Measurements from ENCODE around the gene SLC22A14. TPM values are rescaled to one million over a fixed set of nuclear protein-coding genes. Genes with fewer than 3 reads are reported as not detected.
A peak's percentile ranks its signal among the peaks of the same experiment; 100 is the strongest.

The SLC22A14 gene
- total RNA-seq, 6 donors from 2014 or later = 0.30 to 1.6 TPM; not detected in 4

DNA sequence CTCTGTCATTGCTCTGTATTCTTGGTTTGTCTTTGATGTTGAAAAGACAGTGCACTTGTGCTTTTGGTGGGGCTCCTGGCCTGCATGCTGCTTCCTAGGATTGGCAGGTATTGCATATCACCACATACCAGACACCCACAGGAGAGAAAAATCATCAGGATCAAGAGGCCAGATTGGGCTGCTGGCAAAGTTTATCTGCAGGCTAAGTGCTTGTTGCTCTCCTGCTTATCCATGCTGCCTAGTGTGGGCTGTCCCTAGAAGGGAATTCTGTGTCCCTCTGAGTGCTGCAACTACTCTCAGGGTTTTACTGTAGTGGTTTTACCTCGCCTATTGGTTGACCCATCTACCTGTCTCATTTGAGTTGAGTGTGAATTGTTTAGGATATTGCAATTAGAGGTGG is 17.3 kb upstream of the SLC22A14 start:
- DNase-seq = no peak
- H3K4me1 ChIP-seq = no peaks in the 10 kb centered on the region
- H3K9me3 ChIP-seq = no peaks in the 10 kb centered on the region
- no peaks in the 10 kb centered on the region for H3K27me3 ChIP-seq
- ATAC-seq (ENCODE audit: low FRiP score in 2 of 2) = no peak
- H3K36me3 ChIP-seq = no peaks in the 10 kb centered on the region
- WGBS, 2 donors = 72 to 100% methylated on average over 1 of the region's 1 CpG
- H3K27ac ChIP-seq = no peak overlapping the region
- TF ChIP-seq, protein P1, sequence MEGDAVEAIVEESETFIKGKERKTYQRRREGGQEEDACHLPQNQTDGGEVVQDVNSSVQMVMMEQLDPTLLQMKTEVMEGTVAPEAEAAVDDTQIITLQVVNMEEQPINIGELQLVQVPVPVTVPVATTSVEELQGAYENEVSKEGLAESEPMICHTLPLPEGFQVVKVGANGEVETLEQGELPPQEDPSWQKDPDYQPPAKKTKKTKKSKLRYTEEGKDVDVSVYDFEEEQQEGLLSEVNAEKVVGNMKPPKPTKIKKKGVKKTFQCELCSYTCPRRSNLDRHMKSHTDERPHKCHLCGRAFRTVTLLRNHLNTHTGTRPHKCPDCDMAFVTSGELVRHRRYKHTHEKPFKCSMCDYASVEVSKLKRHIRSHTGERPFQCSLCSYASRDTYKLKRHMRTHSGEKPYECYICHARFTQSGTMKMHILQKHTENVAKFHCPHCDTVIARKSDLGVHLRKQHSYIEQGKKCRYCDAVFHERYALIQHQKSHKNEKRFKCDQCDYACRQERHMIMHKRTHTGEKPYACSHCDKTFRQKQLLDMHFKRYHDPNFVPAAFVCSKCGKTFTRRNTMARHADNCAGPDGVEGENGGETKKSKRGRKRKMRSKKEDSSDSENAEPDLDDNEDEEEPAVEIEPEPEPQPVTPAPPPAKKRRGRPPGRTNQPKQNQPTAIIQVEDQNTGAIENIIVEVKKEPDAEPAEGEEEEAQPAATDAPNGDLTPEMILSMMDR (IDR thresholded peaks at IDR 0.05) = no peak
- TF ChIP-seq POLR2AphosphoS5 (IDR thresholded peaks at IDR 0.05) (no peak), POLR2A (IDR thresholded peaks at IDR 0.05) (no peak), EP300 (IDR thresholded peaks at IDR 0.05) (no peak)
- H3K4me3 ChIP-seq = no peak overlapping the region

DNA sequence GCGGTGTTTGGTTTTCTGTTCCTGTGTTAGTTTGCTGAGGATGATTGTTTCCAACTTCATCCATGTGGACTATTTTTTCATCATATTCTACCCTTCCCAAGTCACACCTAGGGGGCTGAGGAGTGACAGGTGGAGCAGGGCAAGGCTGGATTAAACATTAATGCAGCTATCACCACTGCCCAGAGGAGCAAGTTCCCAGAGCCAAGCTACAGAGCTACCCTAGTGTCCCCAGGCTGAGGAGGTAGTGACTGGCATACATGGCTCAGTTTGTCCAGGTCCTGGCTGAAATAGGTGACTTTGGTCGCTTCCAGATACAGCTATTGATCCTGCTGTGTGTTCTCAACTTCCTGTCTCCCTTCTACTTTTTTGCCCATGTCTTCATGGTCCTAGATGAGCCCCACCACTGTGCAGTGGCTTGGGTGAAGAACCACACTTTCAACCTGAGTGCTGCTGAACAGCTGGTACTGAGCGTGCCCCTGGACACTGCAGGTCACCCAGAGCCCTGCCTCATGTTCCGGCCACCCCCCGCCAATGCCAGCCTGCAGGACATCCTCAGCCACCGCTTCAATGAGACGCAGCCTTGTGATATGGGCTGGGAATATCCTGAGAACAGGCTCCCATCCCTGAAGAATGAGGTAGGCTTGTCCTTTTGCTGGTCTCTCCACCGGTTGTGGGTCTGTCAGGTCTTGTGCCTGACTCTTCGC is 16.3 kb upstream of the SLC22A14 start, which contains the start of gene SLC22A13:
Gene SLC22A13, plus strand, starts transcription at position 209 of the 704 bp plus-strand sequence. Its CDS starts 49 bp downstream, at position 258.
- H3K4me3 ChIP-seq = no peak within 1 kb of the TSS
- no peaks in the 10 kb centered on the region for H3K4me1 ChIP-seq
- no peaks in the 10 kb centered on the region for H3K36me3 ChIP-seq
- H3K27ac ChIP-seq = no peak within 1 kb of the TSS
- ATAC-seq (ENCODE audit: low FRiP score in 2 of 2) (no peak), DNase-seq (no peak)
- 94 to 96% methylated on average over 9 of the region's 9 CpGs for WGBS, 2 donors
- H3K27me3 ChIP-seq = no peaks in the 10 kb centered on the region
- H3K9me3 ChIP-seq = no peaks in the 10 kb centered on the region
- TF ChIP-seq POLR2AphosphoS5 (IDR thresholded peaks at IDR 0.05) (no peak), POLR2A (IDR thresholded peaks at IDR 0.05) (no peak), EP300 (IDR thresholded peaks at IDR 0.05) (no peak)
- TF ChIP-seq, protein P1 (IDR thresholded peaks at IDR 0.05) = no peak

DNA sequence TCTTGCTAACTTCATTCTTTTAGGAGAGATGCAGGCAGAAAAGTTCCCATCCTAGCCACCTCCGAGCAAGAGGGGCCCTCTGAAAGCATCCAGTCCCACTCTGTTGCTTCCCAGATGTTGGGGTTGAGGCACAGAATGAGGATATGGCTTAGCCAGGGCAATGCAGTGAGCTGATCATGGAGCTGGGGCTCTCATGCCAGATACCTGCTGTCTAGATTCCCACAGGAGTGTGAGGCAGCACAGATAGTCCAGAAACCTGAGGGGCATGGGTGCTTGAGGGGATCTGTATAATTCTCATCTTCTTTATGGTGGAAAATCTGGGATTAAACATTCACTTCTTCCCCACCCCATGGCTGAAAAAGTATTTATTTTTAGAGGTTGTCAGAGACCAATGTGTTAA is 15.3 kb upstream of the SLC22A14 start:
- no peak for DNase-seq
- Histone ChIP-seq H3K9me3 (no peaks in the 10 kb centered on the region), H3K27me3 (no peaks in the 10 kb centered on the region), H3K4me1 (no peaks in the 10 kb centered on the region), H3K27ac (no peak overlapping the region), H3K4me3 (no peak overlapping the region), H3K36me3 (no peaks in the 10 kb centered on the region)
- TF ChIP-seq POLR2AphosphoS5 (IDR thresholded peaks at IDR 0.05) = no peak
- no peak for TF ChIP-seq EP300 (IDR thresholded peaks at IDR 0.05)
- no peak for TF ChIP-seq POLR2A (IDR thresholded peaks at IDR 0.05)
- TF ChIP-seq, protein P1 (IDR thresholded peaks at IDR 0.05) = no peak
- WGBS, 2 donors = 87 to 100% methylated on average over 1 of the region's 1 CpG
- no peak for ATAC-seq (ENCODE audit: low FRiP score in 2 of 2)

DNA sequence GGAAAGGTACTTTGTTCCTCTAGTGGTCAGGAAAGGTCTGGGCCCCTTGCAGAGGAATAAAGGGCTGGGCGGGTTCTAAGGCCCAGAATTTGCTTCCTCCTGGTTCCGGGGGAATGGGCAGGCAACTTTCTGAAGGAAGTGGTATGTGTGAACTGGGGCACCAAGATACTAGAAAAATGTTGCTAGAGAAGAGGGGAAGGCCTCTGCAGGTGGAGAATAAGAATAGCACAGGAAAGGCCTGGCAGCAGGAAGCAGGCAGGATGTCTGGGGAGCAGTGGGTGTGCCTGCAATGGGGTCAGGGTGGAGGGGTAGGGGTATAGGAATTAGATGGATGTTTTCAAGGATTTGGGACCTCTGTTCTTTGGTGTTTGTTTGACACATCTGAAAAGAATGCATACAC is 14.4 kb upstream of the SLC22A14 start:
- no peaks in the 10 kb centered on the region for H3K36me3 ChIP-seq
- 46 to 61% methylated on average over 2 of the region's 2 CpGs for WGBS, 2 donors
- H3K27ac ChIP-seq = no peak overlapping the region
- TF ChIP-seq EP300 (IDR thresholded peaks at IDR 0.05) (no peak), POLR2AphosphoS5 (IDR thresholded peaks at IDR 0.05) (no peak), POLR2A (IDR thresholded peaks at IDR 0.05) (no peak)
- TF ChIP-seq, protein P1 (IDR thresholded peaks at IDR 0.05) = no peak
- H3K9me3 ChIP-seq = no peaks in the 10 kb centered on the region
- no peak for ATAC-seq (ENCODE audit: low FRiP score in 2 of 2)
- no peak overlapping the region for H3K4me3 ChIP-seq
- DNase-seq = no peak
- H3K27me3 ChIP-seq = no peaks in the 10 kb centered on the region
- H3K4me1 ChIP-seq = no peaks in the 10 kb centered on the region

DNA sequence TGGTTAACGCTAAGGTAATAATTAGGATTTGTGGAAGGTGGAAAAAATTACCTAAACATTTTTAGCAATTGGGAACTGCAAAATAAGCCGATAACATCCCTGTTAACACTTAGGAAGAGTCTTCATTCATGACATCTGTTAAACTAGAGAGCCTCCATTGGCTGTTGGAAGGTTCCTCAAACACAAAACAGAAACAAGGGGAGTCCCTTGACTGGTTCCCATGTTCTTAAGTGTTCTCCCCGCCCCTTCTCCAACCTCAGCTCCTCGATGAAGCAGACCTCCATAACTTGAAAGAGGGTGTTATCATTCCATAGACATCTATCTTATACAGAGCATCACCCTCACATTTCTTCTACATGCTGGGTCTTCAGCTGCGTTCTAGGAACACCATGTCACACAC is 14.0 kb upstream of the SLC22A14 start:
- Histone ChIP-seq H3K36me3 (no peaks in the 10 kb centered on the region), H3K27ac (no peak overlapping the region), H3K4me3 (no peak overlapping the region), H3K9me3 (no peaks in the 10 kb centered on the region), H3K27me3 (no peaks in the 10 kb centered on the region), H3K4me1 (no peaks in the 10 kb centered on the region)
- ATAC-seq (ENCODE audit: low FRiP score in 2 of 2) (peak in 1 of 2 donors; percentile 40), DNase-seq (no peak)
- 57 to 61% methylated on average over 5 of the region's 5 CpGs for WGBS, 2 donors
- TF ChIP-seq, protein P1 (IDR thresholded peaks at IDR 0.05) = no peak
- TF ChIP-seq EP300 (IDR thresholded peaks at IDR 0.05) (no peak), POLR2A (IDR thresholded peaks at IDR 0.05) (no peak), POLR2AphosphoS5 (IDR thresholded peaks at IDR 0.05) (no peak)
